HEK293T (cell line): ENCODE data around the gene AFF4.

Experiments
- CTCF ChIA-PET: fragments of 350-600 bp; formaldehyde crosslinking; extraction: SDS; loops from one replicate; lab custom pipeline; 2021; ENCODE audit warnings: antibody characterized with exemption, inconsistent platforms; lab: Yijun Ruan, JAX
- POLR2A ChIA-PET: fragments of 350-600 bp; formaldehyde crosslinking; extraction: SDS; loops from one replicate; lab custom pipeline; 2020; ENCODE audit warnings: antibody characterized with exemption, inconsistent platforms; lab: Yijun Ruan, JAX
- DNase-seq: peaks from one replicate; pipeline ENCODE4 v3.0.0; 2012; ENCODE audit warnings: mixed read lengths; ENCODE audit errors: extremely low spot score
- ARNT ChIP-seq: fragments of 450-650 bp; IDR thresholded peaks from 2 replicates; pipeline ENCODE4 v1.6.1; 2017; ENCODE audit warnings: mild to moderate bottlenecking
- BHLHE40 ChIP-seq: fragments of 450-650 bp; IDR thresholded peaks from 2 replicates; pipeline ENCODE4 v1.6.1; 2016; ENCODE audit warnings: mild to moderate bottlenecking, moderate library complexity, borderline replicate concordance
- CTBP1 ChIP-seq: fragments of 450-650 bp; IDR thresholded peaks from 2 replicates; pipeline ENCODE4 v1.6.1; 2016; ENCODE audit warnings: borderline replicate concordance
- ELF4 ChIP-seq: fragments of 450-650 bp; IDR thresholded peaks from 2 replicates; pipeline ENCODE4 v1.6.1; 2017; ENCODE audit warnings: antibody characterized with exemption
- FOXA1 ChIP-seq: fragments of 450-650 bp; IDR thresholded peaks from 2 replicates; pipeline ENCODE4 v1.6.1; 2016; ENCODE audit warnings: mild to moderate bottlenecking
- FOXK2 ChIP-seq: fragments of 450-650 bp; IDR thresholded peaks from 2 replicates; pipeline ENCODE4 v1.6.1; 2016; ENCODE audit warnings: mild to moderate bottlenecking
- FOXM1 ChIP-seq: fragments of 450-650 bp; IDR thresholded peaks from 2 replicates; pipeline ENCODE4 v1.6.1; 2017; ENCODE audit warnings: mild to moderate bottlenecking, borderline replicate concordance
- HDGF ChIP-seq: fragments of 450-650 bp; IDR thresholded peaks from 2 replicates; pipeline ENCODE4 v1.6.1; 2017; ENCODE audit warnings: antibody characterized with exemption, borderline replicate concordance
- L3MBTL2 ChIP-seq: fragments of 450-650 bp; conservative IDR thresholded peaks from 2 replicates; pipeline ENCODE4 v1.6.1; 2016; ENCODE audit warnings: mild to moderate bottlenecking
- LEF1 ChIP-seq: fragments of 450-650 bp; IDR thresholded peaks from 2 replicates; pipeline ENCODE4 v1.6.1; 2017; ENCODE audit warnings: mild to moderate bottlenecking, borderline replicate concordance
- NFRKB ChIP-seq: fragments of 450-650 bp; IDR thresholded peaks from 2 replicates; pipeline ENCODE4 v1.6.1; 2016; ENCODE audit warnings: mild to moderate bottlenecking, moderate library complexity
- PKNOX1 ChIP-seq: fragments of 450-650 bp; IDR thresholded peaks from 2 replicates; pipeline ENCODE4 v1.6.1; 2016
- SP1 ChIP-seq: fragments of 450-650 bp; IDR thresholded peaks from 2 replicates; pipeline ENCODE4 v1.6.1; 2017
- SUZ12 ChIP-seq: fragments of 450-650 bp; IDR thresholded peaks from 2 replicates; pipeline ENCODE4 v1.6.1; 2016; ENCODE audit warnings: mild to moderate bottlenecking
- TARDBP ChIP-seq: fragments of 450-650 bp; IDR thresholded peaks from 2 replicates; pipeline ENCODE4 v1.6.1; 2016
- ZNF384 ChIP-seq: fragments of 450-650 bp; IDR thresholded peaks from 2 replicates; pipeline ENCODE4 v1.6.1; 2016

The AFF4 gene

GRCh38 chr5:132827943-132828673 is 135.3 kb downstream of the AFF4 start:
- ChIA-PET CTCF (interaction anchor here (0.9 to 1.2 kb wide), 3 partner anchors 8 to 300 kb away, joined by 3 to 11 read pairs (median 3); no protein-coding TSS in a partner anchor), POLR2A (interaction anchor here (1.3 to 1.4 kb wide), 3 partner anchors 13 to 534 kb away, joined by 3 to 4 read pairs (median 4); partner anchors contain the start of genes GDF9, SLC22A4 and UQCRQ)
- no peak for DNase-seq
- no peak for TF ChIP-seq NFRKB
- TF ChIP-seq BHLHE40, result no peak
- TF ChIP-seq ELF4, result no peak
- no peak for TF ChIP-seq ARNT
- no peak for TF ChIP-seq ZNF384

- no peak for DNase-seq
- TF ChIP-seq HDGF (no peak), LEF1 (no peak), L3MBTL2 (no peak), SP1 (no peak), PKNOX1 (no peak), FOXK2 (no peak), ELF4 (no peak), CTBP1 (no peak), ZNF384 (no peak), ARNT (no peak), TARDBP (no peak), NFRKB (no peak), BHLHE40 (no peak), FOXM1 (no peak), FOXA1 (no peak), SUZ12 (no peak)
- ChIA-PET CTCF (no interaction called here), POLR2A (interaction anchor here (0.7 kb wide), 1 partner anchor 89 kb away, joined by 3 read pairs; the partner anchor contains the start of gene KIF3A)
Measured at GRCh38 chr5:132826424-132827082, 136.9 kb downstream of the AFF4 start.

DNA sequence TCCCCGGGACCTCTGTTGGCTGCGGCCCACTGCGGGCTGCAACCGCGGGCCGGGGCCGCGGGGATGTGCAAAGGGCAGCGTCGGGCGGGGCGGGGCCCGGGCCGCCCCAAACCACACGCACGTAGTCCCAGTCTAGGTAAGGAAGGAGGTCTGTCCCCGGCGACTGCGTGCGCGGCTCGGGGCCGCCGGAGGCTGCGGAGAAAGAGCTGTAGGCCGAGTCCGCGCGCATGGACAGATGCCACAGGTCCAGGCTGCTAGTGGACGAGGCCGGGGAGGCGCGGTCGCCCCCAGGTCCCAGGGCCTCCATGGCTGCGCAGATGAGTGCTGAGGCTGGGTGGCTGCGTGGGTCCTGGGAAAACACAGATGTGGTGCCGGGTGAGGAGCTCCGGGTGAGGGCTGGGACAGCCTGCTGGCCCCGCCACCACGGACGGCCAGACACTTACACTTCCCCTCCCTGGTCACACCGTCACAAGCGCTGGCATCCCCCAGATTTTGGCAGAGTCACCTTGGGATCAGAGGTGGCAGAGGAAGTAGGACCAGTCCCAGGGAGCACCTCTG is 137.5 kb downstream of the AFF4 start:
- POLR2A ChIA-PET, result interaction anchor here (0.7 kb wide), 1 partner anchor 88 kb away, joined by 3 read pairs; the partner anchor contains the start of gene KIF3A
- DNase-seq, result no peak
- CTCF ChIA-PET, result no interaction called here
- TF ChIP-seq NFRKB (no peak), FOXM1 (no peak), ARNT (no peak), ELF4 (no peak)
